Measurements from ENCODE around the gene GPC6. TPM values are rescaled to one million over a fixed set of nuclear protein-coding genes. Genes with fewer than 3 reads are reported as not detected.

Gene GPC6
- total RNA-seq, 6 donors from 2014 or later: 1.3 to 7.3 (median 3.4) TPM

DNA sequence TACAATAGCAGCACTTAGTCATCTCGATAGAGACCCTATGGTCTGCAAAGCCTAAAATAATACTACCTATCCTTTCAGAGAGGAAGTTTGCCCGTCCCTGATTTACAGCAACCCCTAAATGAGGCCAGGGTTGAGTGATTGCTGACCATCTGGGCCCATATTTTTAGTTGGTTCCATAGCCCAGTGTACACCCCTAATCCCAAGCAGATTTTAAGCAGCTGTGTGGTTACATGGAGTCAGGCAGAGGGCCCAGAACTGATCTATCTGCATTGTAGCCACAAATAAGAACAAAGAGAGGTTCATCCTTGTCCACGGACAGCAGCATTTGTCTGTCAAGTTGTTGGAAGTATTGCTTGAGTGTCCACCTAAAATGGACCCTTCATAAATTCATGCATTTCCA is 1104.7 kb downstream of the GPC6 start:
- DNase-seq (no peak), ATAC-seq (ENCODE audit: low FRiP score in 2 of 2) (no peak)
- no peak overlapping the region for H3K4me3 ChIP-seq
- 75 to 96% methylated on average over 3 of the region's 3 CpGs for WGBS, 2 donors
- TF ChIP-seq EP300 (IDR thresholded peaks at IDR 0.05): no peak
- no peak for TF ChIP-seq POLR2A (IDR thresholded peaks at IDR 0.05)
- no peak for TF ChIP-seq POLR2AphosphoS5 (IDR thresholded peaks at IDR 0.05)
- TF ChIP-seq, protein P1, sequence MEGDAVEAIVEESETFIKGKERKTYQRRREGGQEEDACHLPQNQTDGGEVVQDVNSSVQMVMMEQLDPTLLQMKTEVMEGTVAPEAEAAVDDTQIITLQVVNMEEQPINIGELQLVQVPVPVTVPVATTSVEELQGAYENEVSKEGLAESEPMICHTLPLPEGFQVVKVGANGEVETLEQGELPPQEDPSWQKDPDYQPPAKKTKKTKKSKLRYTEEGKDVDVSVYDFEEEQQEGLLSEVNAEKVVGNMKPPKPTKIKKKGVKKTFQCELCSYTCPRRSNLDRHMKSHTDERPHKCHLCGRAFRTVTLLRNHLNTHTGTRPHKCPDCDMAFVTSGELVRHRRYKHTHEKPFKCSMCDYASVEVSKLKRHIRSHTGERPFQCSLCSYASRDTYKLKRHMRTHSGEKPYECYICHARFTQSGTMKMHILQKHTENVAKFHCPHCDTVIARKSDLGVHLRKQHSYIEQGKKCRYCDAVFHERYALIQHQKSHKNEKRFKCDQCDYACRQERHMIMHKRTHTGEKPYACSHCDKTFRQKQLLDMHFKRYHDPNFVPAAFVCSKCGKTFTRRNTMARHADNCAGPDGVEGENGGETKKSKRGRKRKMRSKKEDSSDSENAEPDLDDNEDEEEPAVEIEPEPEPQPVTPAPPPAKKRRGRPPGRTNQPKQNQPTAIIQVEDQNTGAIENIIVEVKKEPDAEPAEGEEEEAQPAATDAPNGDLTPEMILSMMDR (IDR thresholded peaks at IDR 0.05): no peak
- H3K4me1 ChIP-seq: peaks cover 0 to 4% (median 0%) of the 10 kb centered on the region in 4 donors
- H3K27ac ChIP-seq: no peak overlapping the region
- H3K9me3 ChIP-seq: no peaks in the 10 kb centered on the region
- no peaks in the 10 kb centered on the region for H3K27me3 ChIP-seq
- no peaks in the 10 kb centered on the region for H3K36me3 ChIP-seq

DNA sequence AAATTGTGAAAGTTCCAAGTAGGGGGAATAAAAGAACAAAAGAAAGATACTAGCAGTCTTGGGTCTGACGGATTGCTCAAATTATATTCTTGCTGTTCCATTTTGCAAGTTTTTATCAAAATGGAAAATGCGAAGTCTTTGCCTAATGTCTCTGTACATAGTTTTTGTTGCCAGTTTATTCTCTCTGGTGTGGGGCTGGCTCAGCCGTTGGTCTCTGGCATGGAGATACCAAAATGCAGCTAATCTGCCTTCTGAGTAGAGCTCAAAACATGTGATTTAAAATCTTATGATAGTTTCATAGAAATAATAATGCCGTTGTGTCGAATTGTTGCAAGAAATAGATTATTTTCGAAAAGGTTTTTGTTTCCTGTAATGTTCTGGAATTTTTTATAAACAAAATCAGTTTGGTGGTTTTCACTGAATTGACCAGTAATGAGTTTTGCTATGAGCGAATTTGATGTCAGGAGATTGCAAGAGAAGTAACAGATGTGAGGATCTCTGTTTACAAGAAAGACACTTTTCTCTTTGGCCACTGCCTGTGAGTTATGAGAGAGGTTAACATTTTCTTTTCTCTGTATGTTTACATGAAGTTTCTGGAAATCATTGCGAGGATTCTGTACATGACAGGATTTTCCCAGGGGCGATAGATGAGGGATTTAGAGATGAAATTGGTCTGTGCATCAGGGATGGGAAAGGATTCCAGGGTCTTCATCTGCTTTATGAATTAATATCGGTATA is 1105.9 kb downstream of the GPC6 start:
- Histone ChIP-seq H3K9me3 (no peaks in the 10 kb centered on the region), H3K27me3 (no peaks in the 10 kb centered on the region), H3K4me3 (no peak overlapping the region), H3K36me3 (no peaks in the 10 kb centered on the region), H3K4me1 (peaks cover 0 to 4% (median 0%) of the 10 kb centered on the region in 4 donors), H3K27ac (no peak overlapping the region)
- DNase-seq (no peak), ATAC-seq (ENCODE audit: low FRiP score in 2 of 2) (no peak)
- TF ChIP-seq POLR2AphosphoS5 (IDR thresholded peaks at IDR 0.05) (no peak), POLR2A (IDR thresholded peaks at IDR 0.05) (no peak), EP300 (IDR thresholded peaks at IDR 0.05) (no peak)
- TF ChIP-seq, protein P1 (IDR thresholded peaks at IDR 0.05): no peak
- WGBS, 2 donors: 76 to 83% methylated on average over 10 of the region's 10 CpGs

DNA sequence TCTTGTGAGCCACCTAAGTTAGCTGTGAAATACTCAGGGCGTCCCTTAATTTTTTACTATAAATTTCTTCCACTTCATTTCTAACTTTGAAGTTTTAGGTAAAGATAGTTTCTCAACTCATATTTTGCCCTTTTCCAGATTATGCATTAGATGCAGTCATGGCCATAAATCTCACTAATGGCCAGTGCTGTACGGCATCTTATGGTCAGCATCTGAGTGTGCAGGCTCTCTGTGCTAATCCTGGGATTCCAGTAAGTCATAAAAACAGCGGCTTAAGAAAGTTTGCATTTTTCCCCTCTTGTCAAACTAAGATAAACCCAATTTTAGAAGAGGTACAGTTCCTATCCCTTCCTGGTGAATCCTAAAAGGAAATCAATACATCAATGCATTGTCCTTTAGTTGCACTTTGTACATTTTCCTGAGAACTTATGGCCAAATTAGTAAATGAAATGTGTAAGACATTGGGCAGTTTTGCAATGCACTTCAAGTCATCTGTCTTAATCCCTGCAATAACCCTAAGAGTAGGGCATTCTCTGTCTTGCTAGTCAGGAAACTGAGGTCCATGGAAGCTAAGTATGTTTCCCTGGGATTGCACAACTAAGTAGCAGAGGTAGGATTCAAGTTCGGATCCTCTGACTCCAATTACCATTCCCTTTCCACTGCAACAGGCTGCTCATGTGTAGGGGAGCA is 1106.7 kb downstream of the GPC6 start:
- TF ChIP-seq EP300 (IDR thresholded peaks at IDR 0.05) (no peak), POLR2AphosphoS5 (IDR thresholded peaks at IDR 0.05) (no peak), POLR2A (IDR thresholded peaks at IDR 0.05) (no peak)
- TF ChIP-seq, protein P1 (IDR thresholded peaks at IDR 0.05): no peak
- no peak overlapping the region for H3K27ac ChIP-seq
- no peaks in the 10 kb centered on the region for H3K27me3 ChIP-seq
- no peaks in the 10 kb centered on the region for H3K9me3 ChIP-seq
- no peak for DNase-seq
- peaks cover 0 to 4% (median 0%) of the 10 kb centered on the region in 4 donors for H3K4me1 ChIP-seq
- ATAC-seq (ENCODE audit: low FRiP score in 2 of 2): no peak
- no peaks in the 10 kb centered on the region for H3K36me3 ChIP-seq
- no peak overlapping the region for H3K4me3 ChIP-seq
- 87 to 90% methylated on average over 4 of the region's 4 CpGs for WGBS, 2 donors

DNA sequence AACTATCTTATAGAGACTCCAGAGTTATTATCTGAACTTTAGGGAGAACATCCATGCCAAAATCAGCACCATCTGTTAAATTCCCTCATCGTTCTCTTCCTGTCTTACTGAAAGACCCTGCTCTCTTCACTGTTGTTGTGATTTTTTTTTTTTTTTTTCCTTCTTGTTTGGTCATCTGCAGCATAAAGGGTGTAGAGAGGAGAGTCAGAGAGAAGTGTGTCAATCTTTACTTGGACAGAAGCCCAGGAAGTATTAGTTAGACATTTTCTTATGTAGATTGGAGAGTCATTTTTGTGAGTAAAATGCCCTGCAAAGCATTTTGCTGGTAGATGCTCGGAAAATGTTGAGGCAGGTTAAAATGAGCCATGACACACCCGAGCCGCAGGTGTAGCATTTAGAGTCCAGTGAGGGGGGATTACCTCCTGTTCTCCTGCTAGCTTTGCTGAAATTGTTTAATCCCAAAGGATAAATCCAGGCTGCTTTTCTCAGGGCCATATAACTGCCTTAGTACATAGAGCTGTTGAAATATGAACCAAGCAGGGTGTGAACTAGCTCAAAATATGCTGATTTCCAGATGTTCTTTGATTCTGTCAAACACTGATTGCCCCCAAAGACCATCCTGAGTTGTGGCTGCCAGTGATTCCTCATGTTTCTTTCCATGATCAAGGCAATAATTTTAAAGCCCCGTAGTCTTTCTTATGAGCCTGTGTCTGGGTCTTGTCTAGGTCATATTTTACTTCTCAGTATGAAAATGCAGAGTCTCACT is 1109.3 kb downstream of the GPC6 start:
- no peak for TF ChIP-seq POLR2A (IDR thresholded peaks at IDR 0.05)
- ATAC-seq (ENCODE audit: low FRiP score in 2 of 2): no peak

DNA sequence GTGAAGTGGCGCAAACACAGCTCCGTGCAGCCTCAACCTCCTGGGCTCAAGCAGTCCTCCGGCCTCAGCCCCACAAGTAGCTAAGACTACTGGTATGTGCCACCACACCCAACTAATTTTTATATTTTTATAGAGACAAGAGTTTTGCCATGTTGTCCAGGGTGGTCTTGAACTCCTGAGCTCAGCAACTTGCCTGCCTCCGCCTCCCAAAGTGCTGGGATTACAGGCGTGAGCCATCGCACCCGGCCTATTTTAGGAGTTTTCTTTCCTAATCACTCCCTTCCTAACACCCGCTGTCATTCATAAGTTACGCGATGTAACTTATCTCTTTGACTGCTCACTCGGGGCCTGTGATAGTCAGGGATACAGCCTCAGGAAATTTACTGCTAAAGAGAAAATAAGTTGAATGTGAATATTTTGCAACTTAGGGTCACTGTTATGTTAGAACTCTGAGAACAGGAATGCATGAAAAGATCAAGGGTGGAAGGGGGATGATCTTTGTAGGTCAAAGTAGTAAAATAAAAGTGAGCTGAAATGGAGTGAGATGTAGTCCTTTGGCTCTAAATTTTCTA is 1112.6 kb downstream of the GPC6 start:
- ATAC-seq (ENCODE audit: low FRiP score in 2 of 2) (no peak), DNase-seq (no peak)
- no peaks in the 10 kb centered on the region for H3K36me3 ChIP-seq
- TF ChIP-seq, protein P1 (IDR thresholded peaks at IDR 0.05): no peak
- no peak for TF ChIP-seq POLR2AphosphoS5 (IDR thresholded peaks at IDR 0.05)
- no peak for TF ChIP-seq POLR2A (IDR thresholded peaks at IDR 0.05)
- no peak for TF ChIP-seq EP300 (IDR thresholded peaks at IDR 0.05)
- WGBS, 2 donors: 90 to 91% methylated on average over 11 of the region's 11 CpGs
- no peaks in the 10 kb centered on the region for H3K9me3 ChIP-seq
- no peaks in the 10 kb centered on the region for H3K4me1 ChIP-seq
- no peaks in the 10 kb centered on the region for H3K27me3 ChIP-seq
- H3K27ac ChIP-seq: no peak overlapping the region
- H3K4me3 ChIP-seq: no peak overlapping the region

More for the DNA sequence above, 1109.3 kb downstream of the GPC6 start:
- Histone ChIP-seq H3K4me3 (no peak overlapping the region), H3K27me3 (no peaks in the 10 kb centered on the region), H3K27ac (no peak overlapping the region), H3K36me3 (no peaks in the 10 kb centered on the region), H3K9me3 (no peaks in the 10 kb centered on the region), H3K4me1 (no peaks in the 10 kb centered on the region)
- DNase-seq: no peak
- 73 to 74% methylated on average over 5 of the region's 5 CpGs for WGBS, 2 donors
